Kidney glomerular epithelial cell (primary cell): Measurements from ENCODE around the gene ARHGEF28.

ENCODE experiments used
- DNase-seq: peaks from one replicate; lab custom pipeline; 2025; lab: John Stamatoyannopoulos, UW

Gene ARHGEF28

DNA sequence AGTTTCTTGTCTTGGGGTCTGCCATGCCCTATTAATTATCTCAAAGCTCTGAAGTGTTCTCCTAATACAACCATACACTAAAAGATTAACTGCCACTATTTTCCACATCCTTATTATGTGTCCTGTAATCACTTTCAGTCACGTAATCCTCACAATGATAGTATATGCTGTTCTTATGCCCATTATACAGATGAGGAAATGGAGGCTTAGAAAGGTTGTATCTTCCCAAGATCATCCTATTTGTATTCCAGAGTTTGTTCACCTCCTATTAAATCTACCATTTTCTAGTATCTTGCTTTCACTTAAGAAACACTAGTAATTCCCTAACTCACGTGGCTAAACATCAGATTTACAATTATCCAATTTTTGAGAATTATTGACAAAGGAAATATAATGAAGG lies 2.9 kb upstream of the ARHGEF28 start:
- DNase-seq: no peak

DNA sequence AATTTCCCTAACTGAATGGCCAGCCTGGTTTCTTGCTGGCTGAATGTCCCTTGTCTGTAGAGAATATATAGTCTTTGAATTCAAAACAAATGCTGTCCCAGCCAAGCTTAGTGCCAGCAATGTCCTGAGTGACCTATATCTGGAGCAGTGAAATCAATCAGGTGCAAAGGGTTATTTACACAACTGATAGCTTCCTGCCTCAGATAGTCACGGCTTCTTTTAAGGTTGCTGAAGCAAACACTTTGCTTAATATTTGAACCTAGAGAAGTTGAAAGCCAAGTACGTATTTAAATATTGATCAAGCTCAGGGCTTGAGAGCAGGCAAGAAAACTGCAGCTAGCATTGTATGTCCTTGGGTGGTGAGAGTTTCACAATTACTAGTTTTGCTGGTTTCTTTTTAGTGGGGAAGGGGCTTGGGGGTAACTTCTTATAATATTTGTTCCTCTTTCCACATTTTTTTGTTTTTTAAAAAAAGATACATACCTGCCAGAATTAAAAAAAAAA lies 2.0 kb upstream of the ARHGEF28 start:
- no peak for DNase-seq

DNA sequence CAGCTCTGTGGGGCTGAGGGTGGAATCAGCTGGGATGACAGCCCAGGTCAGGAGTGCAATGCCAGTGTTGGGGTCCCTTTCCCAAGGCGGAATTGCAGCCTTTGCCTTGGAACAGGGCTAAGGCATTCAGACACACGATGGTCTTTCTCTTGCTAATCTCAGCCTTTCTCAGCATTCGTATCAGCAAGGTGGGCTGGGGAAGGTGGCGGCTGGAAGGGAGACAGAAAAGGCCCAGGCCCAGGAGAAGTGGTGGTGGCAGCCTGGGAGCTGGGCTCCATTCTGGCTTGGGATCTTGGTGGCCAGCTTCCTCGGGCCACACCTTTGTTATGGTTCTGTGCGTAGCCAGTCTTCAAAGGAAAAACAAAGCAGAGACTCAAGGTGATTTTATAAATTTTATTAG lies 1.1 kb upstream of the ARHGEF28 start:
- no peak for DNase-seq

DNA sequence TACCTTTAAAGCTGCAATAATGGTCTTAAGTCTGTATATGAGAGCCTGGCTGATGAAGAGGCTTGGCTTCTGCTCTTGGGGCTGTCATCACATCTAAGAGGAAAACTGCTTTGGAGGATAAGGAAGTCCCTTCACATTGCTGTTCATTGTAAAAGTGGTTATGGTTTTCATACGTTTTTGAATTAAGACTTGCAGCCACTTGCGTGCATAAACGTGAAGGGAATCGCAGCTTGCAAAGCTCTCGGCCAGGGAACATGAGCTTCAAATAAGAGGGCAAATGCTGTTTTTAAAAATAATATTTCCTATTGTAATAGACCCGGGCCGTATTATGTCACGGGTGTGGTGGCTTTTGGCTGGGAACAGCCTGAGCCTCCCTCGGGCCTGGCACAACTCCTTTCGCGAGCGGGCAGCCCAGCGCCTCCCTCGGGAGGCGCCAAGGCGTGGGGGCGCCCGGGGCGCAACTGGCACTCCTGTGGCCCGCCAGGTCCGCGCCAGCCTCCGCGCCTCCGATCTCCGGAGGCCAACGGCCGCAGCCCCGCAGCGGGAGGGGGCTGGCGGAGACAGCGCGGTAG lies 538 bp upstream of the ARHGEF28 start:
- no peak for DNase-seq

DNA sequence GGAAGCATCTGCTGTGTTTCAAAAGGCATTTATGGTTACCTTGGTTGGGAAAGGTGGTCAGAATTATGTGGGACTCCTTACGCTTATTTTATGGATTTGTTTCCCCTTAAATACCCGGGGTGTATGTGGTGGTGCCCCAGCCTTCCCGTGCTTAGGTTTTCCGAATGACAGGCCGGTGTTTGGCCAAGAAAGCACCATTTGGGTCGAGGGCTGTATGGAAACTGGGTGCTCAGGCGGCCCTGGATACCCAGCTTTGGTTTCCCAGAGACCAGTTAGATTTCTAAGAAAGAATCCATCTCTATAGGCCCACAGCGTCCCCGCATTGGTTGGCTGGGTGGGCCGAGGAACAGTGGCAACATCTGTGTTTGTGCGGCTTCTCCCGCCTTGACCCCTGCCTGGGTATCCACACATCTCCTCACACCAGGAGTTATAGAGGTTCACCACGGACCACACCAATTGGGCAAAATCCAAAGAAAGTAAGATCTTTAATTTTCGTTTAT lies 868 bp downstream of the ARHGEF28 start:
- no peak for DNase-seq

DNA sequence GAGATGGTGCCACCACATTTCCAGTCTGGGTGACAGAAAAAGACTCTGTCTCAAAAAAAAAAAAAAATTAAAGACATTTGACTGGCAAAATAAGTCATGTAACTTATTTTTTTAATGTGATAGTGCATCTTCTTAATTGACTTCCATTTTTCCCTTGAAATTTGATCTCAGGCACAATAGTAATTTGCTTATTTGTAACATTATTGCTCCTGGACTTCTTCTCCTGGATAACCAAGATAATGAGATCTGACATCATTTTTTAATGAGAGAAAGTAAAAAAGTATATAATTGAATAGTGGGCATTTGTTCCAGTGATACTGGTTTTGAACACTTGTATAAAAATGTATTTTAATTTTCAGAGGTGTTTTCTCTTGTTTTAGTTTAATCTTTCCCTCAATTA lies 3.5 kb downstream of the ARHGEF28 start:
- DNase-seq: no peak

DNA sequence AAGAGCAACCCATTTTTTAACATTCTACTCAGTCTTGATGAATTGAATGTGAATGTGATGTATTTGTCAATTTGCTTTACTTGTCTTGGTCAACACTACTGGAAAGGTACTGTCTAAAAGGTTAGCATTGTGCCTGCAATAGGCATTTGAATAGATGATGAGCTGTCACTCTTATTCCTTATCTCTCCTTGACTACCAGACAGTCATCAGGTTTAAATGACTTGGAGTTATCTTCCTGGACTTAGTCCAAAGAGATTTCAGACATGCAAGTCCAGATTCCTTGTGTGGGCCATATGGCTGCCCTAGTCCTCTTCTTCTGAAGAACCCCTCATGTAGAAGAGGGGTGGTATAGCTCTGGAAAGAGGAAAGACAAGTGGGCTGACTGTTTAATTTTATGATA lies 4.8 kb downstream of the ARHGEF28 start:
- no peak for DNase-seq

DNA sequence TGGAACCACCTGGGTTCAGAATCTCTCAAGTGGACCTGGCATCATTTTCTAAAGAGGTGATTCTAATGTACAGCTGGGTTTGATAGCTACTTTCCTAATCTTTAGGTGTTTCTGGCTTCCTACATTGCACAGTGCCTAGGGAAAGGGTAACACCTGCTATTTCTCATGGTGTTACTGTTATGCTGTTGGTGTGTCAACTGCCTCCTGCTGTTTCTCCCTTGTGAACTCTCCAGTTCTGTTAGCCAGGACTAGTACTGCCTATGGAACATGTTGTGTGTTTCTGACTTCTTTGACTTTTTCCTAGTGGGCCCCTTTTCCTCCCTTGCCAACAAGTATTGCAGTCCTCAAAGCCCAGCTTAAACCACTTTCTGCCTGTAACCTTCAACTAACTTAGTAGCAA lies 5.5 kb downstream of the ARHGEF28 start:
- no peak for DNase-seq

DNA sequence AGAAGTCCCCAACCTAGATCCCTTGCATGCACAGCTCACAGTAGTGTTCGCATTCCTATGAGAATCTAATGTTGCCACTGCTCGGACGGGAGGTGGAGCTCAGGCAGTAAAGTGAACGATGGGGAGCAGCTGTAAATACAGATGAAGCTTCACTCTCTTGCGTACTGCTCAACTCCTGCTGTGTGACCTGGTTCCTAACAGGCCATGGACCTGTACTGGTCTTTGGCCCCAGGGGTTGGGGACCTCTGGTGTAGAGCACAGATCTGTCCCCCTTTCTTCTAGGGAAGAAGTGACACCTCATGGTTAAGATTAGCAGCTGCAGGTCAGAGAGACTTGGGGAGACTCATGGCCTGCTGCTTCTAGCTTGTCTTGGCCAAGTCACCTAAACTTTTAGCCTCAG lies 7.1 kb downstream of the ARHGEF28 start:
- DNase-seq: no peak

DNA sequence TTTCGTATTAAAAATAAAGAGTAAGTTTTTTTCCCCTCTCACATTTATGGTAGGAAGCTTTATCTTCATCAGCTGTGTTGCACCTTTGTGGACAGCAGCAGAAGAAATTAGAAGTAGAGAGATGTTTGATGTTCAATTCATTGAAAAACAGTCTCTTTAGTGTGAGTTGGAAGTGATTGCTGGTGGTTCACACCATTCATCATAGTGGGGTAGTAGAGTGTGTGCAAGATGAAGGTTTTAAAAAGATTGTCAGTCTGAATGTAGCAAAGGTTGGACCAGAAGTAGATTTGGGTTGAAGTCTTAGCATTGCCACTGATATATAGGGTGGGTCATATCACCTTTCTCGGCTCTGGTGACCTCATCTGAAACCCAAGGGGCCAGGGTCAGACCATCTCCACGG lies 10.4 kb downstream of the ARHGEF28 start:
- no peak for DNase-seq

DNA sequence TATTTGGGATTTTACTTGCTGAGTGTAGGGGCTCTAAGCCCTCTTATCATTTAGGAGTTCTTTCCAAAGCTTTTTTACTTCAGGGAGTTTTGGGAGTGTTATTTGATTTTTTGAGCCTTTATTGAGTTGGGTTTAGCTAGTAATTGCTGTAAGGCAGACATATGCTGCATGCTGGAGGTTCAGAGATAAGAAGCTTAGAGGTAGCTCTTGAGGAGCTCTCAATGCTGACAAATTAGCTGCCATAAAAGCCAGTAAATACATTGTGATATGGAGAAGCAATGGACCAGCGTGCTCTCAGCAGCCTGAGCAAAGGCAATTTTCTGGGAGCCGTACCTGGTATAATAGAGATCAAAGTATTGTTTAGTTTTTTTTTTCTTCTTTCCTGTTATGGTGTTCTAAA lies 11.6 kb downstream of the ARHGEF28 start:
- no peak for DNase-seq

DNA sequence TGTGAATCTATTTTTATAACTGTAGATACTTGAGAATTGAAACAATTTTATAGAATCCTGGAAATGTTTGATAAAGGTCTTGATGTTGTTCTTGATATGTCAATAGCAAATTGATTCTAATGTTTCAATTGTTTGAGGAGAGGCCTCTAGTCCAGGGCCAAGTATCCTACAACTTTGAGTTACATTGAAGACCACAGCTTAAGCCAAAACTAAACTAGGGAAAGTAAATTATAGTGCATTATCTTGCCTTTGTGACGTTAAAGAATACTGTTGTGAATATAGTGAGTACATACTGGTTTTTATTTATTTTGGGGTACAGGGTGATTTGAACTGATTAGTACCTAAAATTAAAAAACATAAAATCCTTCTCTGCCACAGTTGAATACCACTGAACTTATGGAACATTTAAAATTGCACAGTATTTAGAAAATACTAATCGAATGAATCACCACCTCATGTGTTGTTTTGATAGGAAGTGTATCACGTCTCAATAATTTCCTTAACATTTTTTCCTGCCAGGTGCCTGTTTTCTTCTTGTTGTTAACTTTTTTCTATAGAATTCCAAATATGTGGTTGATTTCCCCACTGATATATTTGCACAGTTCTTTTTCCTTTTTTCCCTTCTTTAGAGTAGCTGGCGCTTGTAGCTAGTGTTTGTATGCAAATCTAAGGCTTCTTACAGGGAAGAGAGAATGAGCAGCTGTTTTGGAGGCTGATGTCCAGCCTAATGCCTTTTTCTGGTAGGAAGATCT lies 12.5 kb downstream of the ARHGEF28 start:
- DNase-seq: peak; percentile 84

DNA sequence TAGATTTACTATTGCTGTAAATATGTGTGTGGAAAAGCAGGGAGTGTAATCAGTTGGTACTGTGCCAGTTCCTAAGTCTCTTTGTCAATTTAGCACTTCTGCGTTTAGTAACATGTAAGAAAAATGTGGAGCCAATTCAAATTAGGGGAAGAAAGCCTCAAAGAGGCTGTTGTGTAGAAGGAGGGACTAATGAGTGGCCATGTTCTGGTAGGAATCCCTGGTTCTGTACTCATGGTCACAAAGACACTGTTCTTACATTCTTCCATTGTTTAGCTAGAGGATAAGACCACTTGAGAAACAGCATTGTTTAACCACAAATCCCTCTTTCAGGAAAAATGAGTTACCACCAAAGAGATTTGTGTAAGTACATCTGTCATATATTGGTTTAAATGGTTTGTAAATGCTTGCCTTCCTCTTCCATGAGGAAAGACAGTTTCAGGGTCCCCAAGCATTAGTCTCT lies 14.9 kb downstream of the ARHGEF28 start:
- no peak for DNase-seq

DNA sequence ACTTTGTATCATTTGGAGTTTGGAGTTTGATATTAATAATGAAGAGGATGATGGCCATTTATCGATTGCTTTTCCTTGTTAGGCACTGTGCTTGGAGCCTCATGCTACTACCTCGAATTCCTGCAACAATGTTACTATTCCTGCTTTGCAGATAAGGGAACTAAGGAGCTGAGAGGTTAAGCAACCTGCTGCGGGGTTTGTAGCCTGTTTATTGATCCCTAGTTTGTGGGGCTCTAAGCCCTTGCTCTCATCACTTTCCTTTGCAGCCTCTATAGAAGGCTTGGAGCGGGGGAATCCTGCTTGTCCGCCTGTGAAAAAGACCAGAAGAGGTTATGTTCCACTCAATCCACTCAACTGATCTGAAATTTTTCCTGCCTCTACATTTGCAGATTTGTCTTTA lies 15.8 kb downstream of the ARHGEF28 start:
- no peak for DNase-seq

DNA sequence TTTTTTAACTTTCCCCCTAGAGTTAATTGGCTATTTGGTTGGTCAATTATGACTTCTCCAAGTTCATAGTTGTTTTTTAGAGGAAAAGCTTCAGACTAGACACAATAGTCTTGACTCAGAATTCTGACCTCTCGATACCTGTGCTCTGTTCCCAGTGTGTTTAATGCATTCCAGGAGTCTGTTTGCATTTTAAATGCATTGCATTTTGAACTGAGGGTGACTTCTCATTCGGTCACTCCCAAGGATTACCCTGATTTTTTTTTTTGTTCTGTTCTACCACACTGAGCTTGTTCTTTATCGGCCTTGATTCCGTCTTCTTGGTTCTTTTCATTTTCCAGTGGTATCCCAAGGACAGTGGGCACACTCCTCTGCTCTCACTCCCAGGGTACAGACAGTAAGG lies 16.3 kb downstream of the ARHGEF28 start:
- DNase-seq: no peak

DNA sequence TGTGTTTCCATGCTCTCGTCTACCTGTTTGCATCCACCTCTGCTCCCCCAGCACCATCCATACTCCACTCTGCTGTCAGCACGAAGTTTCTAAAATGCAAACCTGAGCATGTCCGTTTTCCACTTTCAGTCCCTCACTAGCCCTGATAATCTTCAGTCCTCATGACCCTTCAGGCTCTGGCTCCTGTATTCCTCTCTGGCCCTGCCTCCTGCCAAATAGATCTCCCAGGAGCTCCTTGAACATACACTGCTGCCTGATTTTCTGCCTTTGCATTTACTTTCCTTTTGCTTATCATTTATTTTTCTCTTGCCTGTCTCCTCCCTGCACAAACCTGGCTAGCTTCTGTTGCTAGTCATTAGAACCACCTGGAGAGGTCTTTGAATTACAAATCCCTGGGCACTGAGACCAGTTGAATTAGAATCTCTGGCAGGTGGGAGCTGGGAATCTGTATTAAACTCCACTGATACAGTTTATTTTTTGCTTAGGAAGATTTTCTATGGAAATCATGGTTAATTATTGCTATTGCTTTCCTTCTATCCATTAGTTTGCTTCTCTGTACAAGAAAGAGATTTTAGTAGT lies 18.5 kb downstream of the ARHGEF28 start:
- DNase-seq: no peak

DNA sequence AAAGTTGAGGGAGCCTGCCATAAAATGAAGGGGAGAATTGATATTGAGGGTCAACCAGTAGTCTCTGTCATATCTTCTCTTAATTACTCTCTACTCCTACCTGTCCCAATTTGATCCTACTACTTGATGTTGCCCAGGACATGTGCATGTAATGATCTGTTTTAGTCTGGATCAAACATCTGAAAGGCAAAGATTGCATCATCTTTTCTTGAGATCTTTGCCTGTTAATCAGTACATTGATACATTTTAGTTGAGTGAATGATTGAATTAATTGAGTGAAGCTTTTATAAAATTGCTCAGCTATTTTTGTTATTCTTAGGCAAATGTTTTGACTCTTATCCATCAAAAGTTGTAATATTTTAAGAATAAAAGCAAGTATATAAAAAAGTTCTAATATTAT lies 21.7 kb downstream of the ARHGEF28 start:
- DNase-seq: no peak

DNA sequence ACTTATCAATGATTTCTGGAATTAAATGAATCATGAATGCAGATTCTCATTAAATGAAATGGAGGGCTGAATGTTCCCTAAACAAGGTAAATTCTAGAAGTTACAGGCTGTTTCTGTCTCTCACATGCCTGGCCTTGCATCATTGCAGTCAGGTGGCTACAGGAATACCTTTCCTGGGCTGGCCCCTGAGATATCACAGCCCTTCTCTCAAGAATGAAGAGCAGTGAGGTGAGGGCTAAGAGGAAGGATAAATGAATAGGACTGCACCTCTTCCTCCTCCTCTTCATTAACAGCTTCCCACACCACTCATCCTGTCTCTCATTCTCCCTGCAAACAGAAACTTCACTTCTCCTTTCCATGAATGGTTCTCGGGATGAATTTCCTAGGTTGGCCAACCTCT lies 22.5 kb downstream of the ARHGEF28 start:
- no peak for DNase-seq

DNA sequence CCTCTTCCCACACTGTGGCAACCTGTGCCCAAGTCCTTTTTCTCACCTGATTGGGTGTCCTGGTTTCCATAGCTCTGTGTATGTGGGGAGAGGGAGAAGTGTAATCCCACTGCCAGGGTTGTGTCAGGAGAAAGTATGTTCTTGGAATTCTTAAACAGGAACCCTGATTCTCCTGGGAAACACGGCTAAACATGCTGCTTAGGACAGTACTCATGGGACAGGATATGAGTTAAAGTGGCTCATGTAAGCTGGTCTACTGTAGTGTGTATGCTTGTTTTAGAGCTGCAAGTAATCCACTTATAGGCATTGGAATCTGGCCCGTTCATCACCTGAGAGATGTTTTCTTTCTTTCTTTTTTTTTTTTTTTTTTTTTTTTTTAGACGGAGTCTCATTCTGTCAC lies 23.9 kb downstream of the ARHGEF28 start:
- no peak for DNase-seq

DNA sequence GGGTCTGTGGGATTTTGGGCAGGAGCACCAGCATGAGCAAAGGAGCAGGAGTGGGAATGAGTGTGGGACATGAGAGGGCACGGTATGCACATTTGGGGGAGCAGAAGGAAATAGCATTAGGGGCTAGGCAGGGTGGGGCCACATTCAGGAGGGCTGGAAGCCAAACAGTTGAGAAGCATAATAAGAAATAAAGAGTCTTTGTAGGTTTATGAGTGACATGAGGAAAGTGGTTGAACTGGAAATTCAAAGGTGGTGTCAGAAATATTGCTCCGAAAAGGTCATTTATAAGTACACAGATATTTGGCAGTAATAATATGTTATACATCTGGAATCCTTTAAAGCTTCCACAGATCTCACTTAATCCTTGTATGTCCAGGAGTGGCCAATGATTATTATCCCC lies 26.4 kb downstream of the ARHGEF28 start:
- no peak for DNase-seq

DNA sequence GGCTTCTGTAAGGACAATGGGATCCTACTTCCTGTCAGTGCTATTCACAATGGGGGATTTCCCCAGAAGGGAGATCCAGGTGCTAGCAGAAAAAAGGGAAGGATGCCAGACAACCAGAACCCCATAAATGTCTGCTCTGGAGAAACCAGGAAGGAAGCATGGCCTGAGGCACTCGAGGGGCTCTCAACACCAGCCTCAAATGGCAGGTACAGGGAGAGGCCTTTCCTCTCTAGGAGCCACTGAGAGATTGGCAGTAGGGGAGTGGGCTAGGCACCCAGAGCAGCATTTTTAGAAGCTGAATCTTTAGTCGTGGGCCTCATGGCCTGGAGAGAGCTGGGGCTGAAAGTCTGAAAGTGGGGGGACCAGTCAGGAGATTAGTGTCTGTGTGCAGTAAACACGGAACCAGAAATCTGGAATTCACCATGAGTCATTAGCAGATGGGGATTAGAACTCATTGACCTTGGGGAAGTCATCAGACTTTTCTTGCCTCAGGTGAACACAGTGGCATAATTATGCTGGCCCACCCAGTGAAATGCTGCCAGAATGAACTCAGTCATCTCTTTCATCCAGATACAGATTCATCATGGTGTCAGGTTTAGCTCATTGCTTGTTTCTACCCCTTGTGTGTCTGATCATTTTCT lies 28.3 kb downstream of the ARHGEF28 start:
- no peak for DNase-seq

DNA sequence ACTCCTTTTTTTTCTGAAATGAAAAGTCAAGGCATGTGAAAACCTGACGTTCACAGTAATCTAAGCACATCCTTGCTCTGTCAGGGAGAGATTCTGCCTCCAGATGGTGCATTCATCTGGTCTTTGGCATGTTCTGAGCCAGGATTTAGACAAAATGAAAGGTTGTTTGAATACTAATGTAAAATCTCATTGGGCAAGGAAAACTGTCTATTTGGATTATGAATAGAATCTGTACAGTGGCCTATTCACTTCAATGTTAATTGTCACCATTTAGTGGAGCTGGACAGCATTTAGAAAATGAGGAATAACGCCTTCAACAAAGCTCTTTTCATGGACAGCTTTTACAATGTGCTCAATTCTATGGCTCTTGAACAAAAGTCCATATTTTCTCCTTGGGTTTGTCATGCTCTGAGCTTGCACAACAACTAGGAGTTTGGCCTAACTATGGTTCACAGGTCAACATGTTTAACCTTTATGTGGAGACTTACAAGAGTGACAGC lies 28.9 kb downstream of the ARHGEF28 start:
- no peak for DNase-seq
